TTC549 (cell line): Measurements from ENCODE around the gene HOXB8.

Experiments
- FAIRE-seq: peaks from 2 replicates; lab custom pipeline; 2012; peaks lifted over from hg19 to GRCh38; lab: Jason Lieb, UNC

Gene HOXB8

GRCh38 chr17:48637323-48638260, 22.5 kb upstream of the HOXB8 start:
- FAIRE-seq: no peak

GRCh38 chr17:48636177-48637018, 21.3 kb upstream of the HOXB8 start:
- peak; percentile 63 for FAIRE-seq

- FAIRE-seq: no peak
These were observed 19.6 kb upstream of the HOXB8 start for GRCh38 chr17:48634493-48635208.

- no peak for FAIRE-seq
These were observed 18.2 kb upstream of the HOXB8 start for GRCh38 chr17:48633266-48633677.

- no peak for FAIRE-seq
These were observed 17.6 kb upstream of the HOXB8 start for GRCh38 chr17:48632579-48633265.

- no peak for FAIRE-seq
These were observed 16.8 kb upstream of the HOXB8 start for GRCh38 chr17:48631693-48632578.

- no peak for FAIRE-seq
These were observed 16.0 kb upstream of the HOXB8 start for GRCh38 chr17:48630925-48631692.

GRCh38 chr17:48630009-48630924, 15.2 kb upstream of the HOXB8 start:
- FAIRE-seq: no peak

- FAIRE-seq: no peak
These were observed 14.3 kb upstream of the HOXB8 start for GRCh38 chr17:48629411-48629759.

GRCh38 chr17:48628649-48629410, 13.7 kb upstream of the HOXB8 start:
- FAIRE-seq: no peak

GRCh38 chr17:48627623-48628521, 12.8 kb upstream of the HOXB8 start:
- no peak for FAIRE-seq

- no peak for FAIRE-seq
These were observed 12.1 kb upstream of the HOXB8 start for GRCh38 chr17:48627118-48627597.

GRCh38 chr17:48626245-48627117, 11.4 kb upstream of the HOXB8 start, which contains the start of gene HOXB9:
HOXB9 (minus strand) TSS chr17:48626358; CDS start chr17:48626269, 89 bp downstream.
- FAIRE-seq: no peak

- no peak for FAIRE-seq
These were observed 10.6 kb upstream of the HOXB8 start for GRCh38 chr17:48625495-48626244.
